Caco-2 (cell line): ENCODE results near the gene NKAIN1. TPM values are rescaled to one million over a fixed set of nuclear protein-coding genes. Genes with fewer than 3 reads are reported as not detected.

Experiments
- BruUV-seq: library from RNA; stranded (reverse); fragments of 400-500 nt; replicated peaks from 2 replicates; lab custom pipeline; 2021; lab: Mats Ljungman, UMichigan
- CTCF ChIA-PET: fragments of 300-600 bp; sonication (Branson Sonifier 250); formaldehyde crosslinking; loops from one replicate; lab custom pipeline; 2022; ENCODE audit warnings: antibody characterized with exemption; lab: Charles Lee
- POLR2A ChIA-PET: fragments of 300-600 bp; sonication (Branson Sonifier 250); formaldehyde crosslinking; loops from one replicate; lab custom pipeline; 2022; ENCODE audit warnings: antibody characterized with exemption; lab: Charles Lee
- DNase-seq, 2 experiments: peaks; one replicate each; pipeline versions ENCODE4 v3.0.0 to v3.0.0-alpha.2; 2020 to 2022
- H3K27me3 ChIP-seq: replicated peaks from 2 replicates; pipeline ENCODE4 v1.6.0; 2011; ENCODE audit warnings: low read length; ENCODE audit not compliant: control insufficient read depth, insufficient read depth
- H3K36me3 ChIP-seq: 2 replicates; pipeline ENCODE4 v1.5.1; 2011; ENCODE audit warnings: low read length; ENCODE audit not compliant: control insufficient read depth, insufficient read depth
- H3K4me1 ChIP-seq: fragments of 250-450 bp; sonication (Bioruptor Pico); 2 replicates; pipeline ENCODE4 v1.5.1; 2020; ENCODE audit warnings: mild to moderate bottlenecking
- H3K4me3 ChIP-seq: 2 replicates; pipeline ENCODE4 v1.5.1; 2011; ENCODE audit warnings: low read depth, mild to moderate bottlenecking, control low read depth, low read length
- H3K9me3 ChIP-seq: fragments of 250-450 bp; sonication (Bioruptor Pico); 2 replicates; pipeline ENCODE4 v1.5.1; 2020; ENCODE audit warnings: mild to moderate bottlenecking, moderate library complexity
- H3K27ac Mint-ChIP-seq: one replicate; pipeline ENCODE4 v1.8.0; 2022; ENCODE audit warnings: mixed read lengths; ENCODE audit not compliant: unreplicated experiment
- H3K27me3 Mint-ChIP-seq: one replicate; pipeline ENCODE4 v1.8.0; 2022; ENCODE audit warnings: mixed read lengths; ENCODE audit not compliant: insufficient read depth, unreplicated experiment
- H3K36me3 Mint-ChIP-seq: one replicate; pipeline ENCODE4 v1.8.0; 2022; ENCODE audit warnings: mild to moderate bottlenecking, mixed read lengths; ENCODE audit not compliant: insufficient read depth, unreplicated experiment
- H3K4me1 Mint-ChIP-seq: one replicate; pipeline ENCODE4 v1.8.0; 2022; ENCODE audit warnings: low read depth, mixed read lengths; ENCODE audit not compliant: unreplicated experiment
- H3K4me3 Mint-ChIP-seq: one replicate; pipeline ENCODE4 v1.8.0; 2022; ENCODE audit warnings: mild to moderate bottlenecking, moderate library complexity, mixed read lengths; ENCODE audit not compliant: unreplicated experiment
- H3K9me3 Mint-ChIP-seq: one replicate; pipeline ENCODE4 v1.8.0; 2022; ENCODE audit warnings: mixed read lengths; ENCODE audit not compliant: unreplicated experiment
- intact Hi-C: fragments of 100-400 bp; cut with micrococcal nuclease; formaldehyde crosslinking; loops from one replicate; pipeline ENCODE4 v1.10.0; 2022; ENCODE audit not compliant: unreplicated experiment
- total RNA-seq: library from RNA; stranded (reverse); gene quantifications from 2 replicates; pipeline ENCODE4 v1.2.3, GENCODE V29; 2022
- TF ChIP-seq, protein P1 (sequence below), 2 experiments: fragments of 200-600 bp in 1 of 2; IDR thresholded peaks; 1 replicate in 1 of 2; 2 replicates in 1 of 2; pipeline versions ENCODE4 v1.5.1 to v1.8.0; 2011 to 2022; ENCODE audit warnings: antibody characterized with exemption in 1 of 2, control low read depth in 1 of 2, inconsistent platforms in 1 of 2, low read depth in 1 of 2, low read length in 1 of 2, mild to moderate bottlenecking in 1 of 2, moderate library complexity in 1 of 2; ENCODE audit not compliant: insufficient read depth in 1 of 2, severe bottlenecking in 1 of 2, unreplicated experiment in 1 of 2

NKAIN1 gene
- total RNA-seq, 1 experiment from 2014 or later, result not detected

DNA sequence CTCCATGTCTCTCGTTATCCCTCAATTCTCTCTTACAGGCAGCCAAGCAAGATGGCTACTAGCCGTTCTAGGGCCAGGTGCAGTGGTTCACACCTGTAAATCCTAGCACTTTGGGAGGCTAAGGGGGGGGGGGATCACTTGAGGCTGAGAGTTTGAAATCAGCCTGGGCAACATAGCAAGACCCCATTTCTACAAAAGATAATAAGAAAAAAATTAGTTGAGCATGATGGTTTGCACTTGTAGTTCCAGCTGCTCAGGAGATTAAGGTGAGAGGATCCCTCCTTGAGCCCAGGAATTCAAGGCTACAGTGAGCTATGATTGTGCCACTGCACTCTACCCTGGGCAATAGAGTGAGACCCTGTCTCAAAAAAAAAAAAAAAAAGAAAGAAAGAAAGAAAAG, 80.4 kb downstream of the NKAIN1 start:
- Histone ChIP-seq H3K27me3 (no peaks in the 10 kb centered on the region), H3K4me1 (peaks cover 15% of the 10 kb centered on the region), H3K4me3 (no peak overlapping the region), H3K9me3 (no peaks in the 10 kb centered on the region), H3K36me3 (no peaks in the 10 kb centered on the region)
- POLR2A ChIA-PET, result no interaction called here
- TF ChIP-seq, protein P1, sequence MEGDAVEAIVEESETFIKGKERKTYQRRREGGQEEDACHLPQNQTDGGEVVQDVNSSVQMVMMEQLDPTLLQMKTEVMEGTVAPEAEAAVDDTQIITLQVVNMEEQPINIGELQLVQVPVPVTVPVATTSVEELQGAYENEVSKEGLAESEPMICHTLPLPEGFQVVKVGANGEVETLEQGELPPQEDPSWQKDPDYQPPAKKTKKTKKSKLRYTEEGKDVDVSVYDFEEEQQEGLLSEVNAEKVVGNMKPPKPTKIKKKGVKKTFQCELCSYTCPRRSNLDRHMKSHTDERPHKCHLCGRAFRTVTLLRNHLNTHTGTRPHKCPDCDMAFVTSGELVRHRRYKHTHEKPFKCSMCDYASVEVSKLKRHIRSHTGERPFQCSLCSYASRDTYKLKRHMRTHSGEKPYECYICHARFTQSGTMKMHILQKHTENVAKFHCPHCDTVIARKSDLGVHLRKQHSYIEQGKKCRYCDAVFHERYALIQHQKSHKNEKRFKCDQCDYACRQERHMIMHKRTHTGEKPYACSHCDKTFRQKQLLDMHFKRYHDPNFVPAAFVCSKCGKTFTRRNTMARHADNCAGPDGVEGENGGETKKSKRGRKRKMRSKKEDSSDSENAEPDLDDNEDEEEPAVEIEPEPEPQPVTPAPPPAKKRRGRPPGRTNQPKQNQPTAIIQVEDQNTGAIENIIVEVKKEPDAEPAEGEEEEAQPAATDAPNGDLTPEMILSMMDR (IDR thresholded peaks at IDR 0.05; ENCODE audit: insufficient read depth in 1 of 2, low read depth in 1 of 2, low read length in 1 of 2, severe bottlenecking in 1 of 2, unreplicated experiment in 1 of 2), result no peak
- Mint-ChIP-seq H3K27ac (peak overlapping the region; percentile 57), H3K27me3 (no peaks in the 10 kb centered on the region), H3K4me1 (peaks cover 14% of the 10 kb centered on the region), H3K4me3 (no peak overlapping the region), H3K36me3 (peaks cover 15% of the 10 kb centered on the region), H3K9me3 (no peaks in the 10 kb centered on the region)
- no peak for DNase-seq
- BruUV-seq, result no TSS peak
- CTCF ChIA-PET, result no interaction called here
- intact Hi-C loops, result no loop called here

DNA sequence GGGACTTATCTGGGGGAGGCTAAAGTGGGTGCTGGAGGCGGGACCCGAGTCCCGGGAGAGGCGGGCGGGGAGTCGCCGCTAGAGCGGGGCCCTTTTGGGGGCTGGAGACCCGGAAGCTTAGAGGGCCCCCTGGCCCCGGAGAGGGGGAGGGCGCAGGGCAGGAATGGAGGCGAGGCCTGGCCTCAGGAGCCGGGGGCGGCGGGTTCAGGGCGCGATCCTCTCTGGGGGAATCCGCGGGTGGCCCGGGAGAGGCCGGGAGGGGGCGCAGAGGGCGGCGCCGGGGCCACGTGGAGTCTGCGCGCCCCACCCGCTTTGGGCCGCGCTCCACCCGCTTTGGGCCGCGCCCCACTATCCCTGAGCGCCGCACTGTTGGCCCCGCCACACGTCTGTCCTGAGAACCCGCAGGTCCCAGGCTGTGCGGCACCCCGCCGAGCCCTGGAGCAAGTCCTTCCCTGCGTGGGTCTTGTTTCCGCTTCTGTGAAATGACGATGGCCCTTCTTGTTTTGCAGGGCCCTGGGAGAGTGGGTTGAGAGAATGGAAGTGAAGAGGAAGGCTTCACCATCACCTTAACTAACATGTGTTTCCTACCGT, 84.4 kb downstream of the NKAIN1 start:
- peak; percentile 84 to 85 for DNase-seq
- peaks cover 12% of the 10 kb centered on the region for H3K4me1 Mint-ChIP-seq
- Histone ChIP-seq H3K4me1 (peaks cover 12% of the 10 kb centered on the region), H3K4me3 (peak overlapping the region; percentile 39), H3K27me3 (no peaks in the 10 kb centered on the region), H3K36me3 (no peaks in the 10 kb centered on the region), H3K9me3 (no peaks in the 10 kb centered on the region)
- peak overlapping the region; percentile 80 for H3K27ac Mint-ChIP-seq
- no peaks in the 10 kb centered on the region for H3K9me3 Mint-ChIP-seq
- no TSS peak for BruUV-seq
- ChIA-PET POLR2A (no interaction called here), CTCF (interaction anchor here (0.6 to 1.1 kb wide), 2 partner anchors 26 kb away, joined by 3 to 4 read pairs; no protein-coding TSS in a partner anchor)
- H3K4me3 Mint-ChIP-seq, result peak overlapping the region; percentile 84
- intact Hi-C loops, result loop anchor here (1.0 kb wide), 1 partner anchor 90 kb away; the partner anchor contains the start of gene PUM1
- peaks cover 6% of the 10 kb centered on the region for H3K36me3 Mint-ChIP-seq
- TF ChIP-seq, protein P1 (IDR thresholded peaks at IDR 0.05; ENCODE audit: insufficient read depth in 1 of 2, low read depth in 1 of 2, low read length in 1 of 2, severe bottlenecking in 1 of 2, unreplicated experiment in 1 of 2), result peak; percentile 2 to 20
- H3K27me3 Mint-ChIP-seq, result no peaks in the 10 kb centered on the region

DNA sequence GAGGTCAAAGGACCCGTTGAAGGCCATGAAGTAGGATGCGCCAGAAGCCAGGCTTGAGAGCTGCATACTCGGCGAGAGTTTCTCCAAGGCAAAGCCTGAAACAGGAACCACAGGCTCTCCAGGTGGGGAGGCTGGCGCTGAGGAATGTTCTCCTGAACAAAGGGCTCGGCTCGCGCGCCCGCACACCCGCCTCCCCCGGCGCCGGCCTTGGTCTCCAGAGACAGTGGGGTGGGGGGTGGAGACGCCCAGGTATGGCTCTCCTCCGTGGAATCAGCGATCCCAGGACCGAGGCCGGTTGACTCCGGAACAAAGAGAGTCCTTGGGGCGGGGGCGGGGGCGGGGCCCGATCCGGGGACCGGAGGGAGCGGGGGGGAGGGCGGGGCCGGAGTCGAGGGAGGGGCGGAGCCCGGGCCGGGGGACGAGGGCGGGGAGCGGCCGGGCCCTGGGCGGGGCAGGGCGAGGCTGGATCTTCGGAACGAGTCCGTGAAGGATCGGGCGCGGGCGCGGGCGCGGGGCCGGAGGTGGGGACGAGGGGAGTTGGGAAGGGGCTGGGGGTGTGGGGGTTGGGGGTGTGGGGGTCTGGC, 85.0 kb downstream of the NKAIN1 start:
- Mint-ChIP-seq H3K4me3 (peak overlapping the region; percentile 84), H3K9me3 (no peaks in the 10 kb centered on the region), H3K27me3 (no peaks in the 10 kb centered on the region), H3K36me3 (peaks cover 6% of the 10 kb centered on the region), H3K27ac (peak overlapping the region; percentile 80), H3K4me1 (peaks cover 9% of the 10 kb centered on the region)
- TF ChIP-seq, protein P1 (IDR thresholded peaks at IDR 0.05; ENCODE audit: insufficient read depth in 1 of 2, low read depth in 1 of 2, low read length in 1 of 2, severe bottlenecking in 1 of 2, unreplicated experiment in 1 of 2), result no peak
- Histone ChIP-seq H3K4me1 (peaks cover 7% of the 10 kb centered on the region), H3K9me3 (no peaks in the 10 kb centered on the region), H3K36me3 (no peaks in the 10 kb centered on the region), H3K4me3 (peak overlapping the region; percentile 39), H3K27me3 (no peaks in the 10 kb centered on the region)
- BruUV-seq, result no TSS peak
- ChIA-PET CTCF (interaction anchor here (0.6 to 1.1 kb wide), 2 partner anchors 27 to 953 kb away, joined by 4 to 7 read pairs; partner anchors contain the start of gene KPNA6), POLR2A (interaction anchor here (0.6 kb wide), 1 partner anchor 222 kb away, joined by 3 read pairs; no protein-coding TSS in a partner anchor)
- intact Hi-C loops, result loop anchor here (1.0 kb wide), 1 partner anchor 89 kb away; the partner anchor contains the start of gene PUM1
- DNase-seq, result peak; percentile 91 to 96
